Osteoblast (primary cell): ENCODE results near the gene PLCB4. TPM values are rescaled to one million over a fixed set of nuclear protein-coding genes. Genes with fewer than 3 reads are reported as not detected.

Experiments used
- DNase-seq: peaks from one replicate; pipeline ENCODE4 v3.0.0; 2011; ENCODE audit warnings: low spot score, mixed read lengths; ENCODE audit not compliant: insufficient read length; ENCODE audit errors: missing footprints
- H2AFZ ChIP-seq: 2 replicates; pipeline ENCODE4 v1.6.0; 2011; ENCODE audit warnings: mild to moderate bottlenecking, low read length
- H3K27ac ChIP-seq: 2 replicates; pipeline ENCODE4 v1.5.1; 2011; ENCODE audit warnings: mild to moderate bottlenecking, low read depth, low read length, moderate library complexity
- H3K27me3 ChIP-seq: 2 replicates; pipeline ENCODE4 v1.6.0; 2012; ENCODE audit warnings: mild to moderate bottlenecking, control low read depth, inconsistent platforms, low read length, moderate library complexity; ENCODE audit not compliant: insufficient read depth
- H3K36me3 ChIP-seq: 2 replicates; pipeline ENCODE4 v1.5.1; 2011; ENCODE audit warnings: mild to moderate bottlenecking, low read length, control low read depth, moderate library complexity; ENCODE audit not compliant: insufficient read depth
- H3K4me1 ChIP-seq: 2 replicates; pipeline ENCODE4 v1.5.1; 2011; ENCODE audit warnings: mild to moderate bottlenecking, low read length, control low read depth, moderate library complexity; ENCODE audit not compliant: insufficient read depth
- H3K4me2 ChIP-seq: 2 replicates; pipeline ENCODE4 v1.6.0; 2011; ENCODE audit warnings: mild to moderate bottlenecking, low read length; ENCODE audit not compliant: insufficient read depth
- H3K4me3 ChIP-seq: fragments of 200-600 bp; sonication (generic); 3 replicates; pipeline ENCODE4 v1.5.1; 2012; ENCODE audit warnings: mild to moderate bottlenecking, low read length, inconsistent platforms; ENCODE audit not compliant: insufficient read depth
- H3K79me2 ChIP-seq: 2 replicates; pipeline ENCODE4 v1.6.0; 2012; ENCODE audit warnings: mild to moderate bottlenecking, low read length, control low read depth, inconsistent platforms; ENCODE audit not compliant: insufficient read depth
- H3K9me3 ChIP-seq: 2 replicates; pipeline ENCODE4 v1.5.1; 2011; ENCODE audit warnings: low read depth, low read length, control low read depth
- H4K20me1 ChIP-seq: 2 replicates; pipeline ENCODE4 v1.6.0; 2012; ENCODE audit warnings: mild to moderate bottlenecking, low read length, control low read depth; ENCODE audit not compliant: insufficient read depth
- total RNA-seq: library from RNA; depleted of rRNA; stranded (reverse); fragments of >200 nt; gene quantifications from 2 replicates; pipeline ENCODE4 v1.2.3, GENCODE V29; 2012
- TF ChIP-seq, protein P1 (sequence below): IDR thresholded peaks from 2 replicates; pipeline ENCODE4 v1.5.1; 2011; ENCODE audit warnings: mild to moderate bottlenecking, low read depth, low read length, moderate library complexity; ENCODE audit errors: extremely low read depth

The PLCB4 gene
- total RNA-seq, 1 donor = 13.0 TPM

GRCh38 chr20:9186396-9186795 is 117.5 kb downstream of the PLCB4 start:
- H3K4me3 ChIP-seq = no peak overlapping the region
- H3K79me2 ChIP-seq = peaks cover 60% of the 10 kb centered on the region
- no peak overlapping the region for H3K4me2 ChIP-seq
- no peaks in the 10 kb centered on the region for H3K9me3 ChIP-seq
- no peaks in the 10 kb centered on the region for H3K27me3 ChIP-seq
- H3K27ac ChIP-seq = no peak overlapping the region
- H3K4me1 ChIP-seq = peaks cover 15% of the 10 kb centered on the region
- H2AFZ ChIP-seq = no peak overlapping the region
- H3K36me3 ChIP-seq = no peaks in the 10 kb centered on the region
- no peak for DNase-seq
- TF ChIP-seq, protein P1, sequence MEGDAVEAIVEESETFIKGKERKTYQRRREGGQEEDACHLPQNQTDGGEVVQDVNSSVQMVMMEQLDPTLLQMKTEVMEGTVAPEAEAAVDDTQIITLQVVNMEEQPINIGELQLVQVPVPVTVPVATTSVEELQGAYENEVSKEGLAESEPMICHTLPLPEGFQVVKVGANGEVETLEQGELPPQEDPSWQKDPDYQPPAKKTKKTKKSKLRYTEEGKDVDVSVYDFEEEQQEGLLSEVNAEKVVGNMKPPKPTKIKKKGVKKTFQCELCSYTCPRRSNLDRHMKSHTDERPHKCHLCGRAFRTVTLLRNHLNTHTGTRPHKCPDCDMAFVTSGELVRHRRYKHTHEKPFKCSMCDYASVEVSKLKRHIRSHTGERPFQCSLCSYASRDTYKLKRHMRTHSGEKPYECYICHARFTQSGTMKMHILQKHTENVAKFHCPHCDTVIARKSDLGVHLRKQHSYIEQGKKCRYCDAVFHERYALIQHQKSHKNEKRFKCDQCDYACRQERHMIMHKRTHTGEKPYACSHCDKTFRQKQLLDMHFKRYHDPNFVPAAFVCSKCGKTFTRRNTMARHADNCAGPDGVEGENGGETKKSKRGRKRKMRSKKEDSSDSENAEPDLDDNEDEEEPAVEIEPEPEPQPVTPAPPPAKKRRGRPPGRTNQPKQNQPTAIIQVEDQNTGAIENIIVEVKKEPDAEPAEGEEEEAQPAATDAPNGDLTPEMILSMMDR = no peak
- no peaks in the 10 kb centered on the region for H4K20me1 ChIP-seq

DNA sequence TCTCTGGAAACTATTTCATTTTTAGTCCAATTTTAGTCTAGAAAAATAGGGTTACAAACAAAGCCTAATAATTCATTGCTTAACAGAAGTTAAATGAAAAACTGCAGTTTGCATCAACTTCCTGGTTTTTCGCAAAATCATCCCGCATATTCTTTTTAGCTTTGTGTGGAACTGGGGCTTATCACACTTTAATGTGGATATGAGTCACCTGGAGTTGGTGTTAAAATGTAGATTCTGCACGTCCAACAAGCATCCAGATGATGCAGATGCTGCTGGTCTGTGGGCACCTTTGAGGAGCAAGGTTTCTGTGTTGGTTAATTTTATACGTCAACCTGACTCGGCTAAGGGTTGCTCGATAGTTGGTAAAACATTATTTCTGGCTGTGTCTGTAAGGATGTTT is 126.1 kb downstream of the PLCB4 start:
- DNase-seq = no peak
- TF ChIP-seq, protein P1 = no peak
- Histone ChIP-seq H3K4me3 (no peak overlapping the region), H3K4me1 (peaks cover 9% of the 10 kb centered on the region), H3K36me3 (no peaks in the 10 kb centered on the region), H3K27ac (no peak overlapping the region), H3K4me2 (no peak overlapping the region), H2AFZ (no peak overlapping the region), H4K20me1 (no peaks in the 10 kb centered on the region), H3K79me2 (peaks cover 50% of the 10 kb centered on the region), H3K27me3 (no peaks in the 10 kb centered on the region), H3K9me3 (no peaks in the 10 kb centered on the region)

DNA sequence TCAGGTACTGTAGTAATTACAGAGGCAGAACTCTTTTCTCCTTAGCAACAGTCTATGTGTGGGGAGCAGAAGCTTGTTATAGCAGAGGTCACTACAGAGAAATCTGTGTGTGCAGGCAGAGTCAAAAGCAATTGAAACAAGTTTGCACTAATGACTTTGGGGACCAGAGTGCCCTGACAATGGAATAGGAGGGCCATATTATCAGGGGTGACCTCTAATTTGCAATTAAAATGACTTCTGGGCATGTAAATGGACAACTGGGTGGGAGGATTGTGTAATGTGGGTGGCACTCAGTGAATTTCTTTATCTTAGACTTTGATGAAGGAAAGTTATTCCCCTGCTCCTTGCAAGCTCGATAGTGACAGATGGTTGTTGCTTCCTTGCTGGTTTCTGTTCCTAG is 127.2 kb downstream of the PLCB4 start:
- no peaks in the 10 kb centered on the region for H3K9me3 ChIP-seq
- TF ChIP-seq, protein P1 = no peak
- H3K4me2 ChIP-seq = no peak overlapping the region
- peaks cover 40% of the 10 kb centered on the region for H3K79me2 ChIP-seq
- no peaks in the 10 kb centered on the region for H3K36me3 ChIP-seq
- no peak overlapping the region for H3K4me3 ChIP-seq
- no peak overlapping the region for H2AFZ ChIP-seq
- H3K27ac ChIP-seq = no peak overlapping the region
- H3K27me3 ChIP-seq = no peaks in the 10 kb centered on the region
- DNase-seq = no peak
- H3K4me1 ChIP-seq = peaks cover 19% of the 10 kb centered on the region
- no peaks in the 10 kb centered on the region for H4K20me1 ChIP-seq

DNA sequence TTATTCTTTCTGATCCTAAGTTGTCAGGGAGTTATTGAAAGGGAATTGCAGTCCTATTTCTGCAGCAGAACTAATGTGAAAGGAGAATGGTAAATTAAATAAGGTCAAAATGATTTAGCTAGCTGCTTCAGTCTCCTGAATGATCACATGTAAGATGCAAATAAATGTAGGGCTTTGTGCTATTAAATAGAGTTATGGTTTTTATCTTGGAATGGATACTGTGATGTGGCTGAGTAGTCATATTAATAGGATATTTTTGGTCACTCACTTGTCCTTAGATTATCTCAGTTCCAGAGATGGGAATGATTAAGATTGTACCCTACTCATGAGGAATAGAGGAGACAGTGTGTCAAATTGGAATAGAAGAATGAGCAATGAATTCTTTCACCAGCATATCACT is 129.6 kb downstream of the PLCB4 start:
- Histone ChIP-seq H4K20me1 (no peaks in the 10 kb centered on the region), H3K79me2 (peaks cover 38% of the 10 kb centered on the region), H3K4me3 (no peak overlapping the region), H3K4me1 (peaks cover 38% of the 10 kb centered on the region), H3K27me3 (no peaks in the 10 kb centered on the region), H2AFZ (no peak overlapping the region), H3K27ac (no peak overlapping the region), H3K36me3 (no peaks in the 10 kb centered on the region), H3K9me3 (no peaks in the 10 kb centered on the region), H3K4me2 (no peak overlapping the region)
- DNase-seq = no peak
- TF ChIP-seq, protein P1 = no peak
